COR-L47 (cell line): Measurements from ENCODE around the gene RAB27B.
"Not testable (repeated sequence)": the region's sequence is repeated elsewhere in the genome, so short reads cannot be mapped to it uniquely, and the experiment has no call there.

Source experiments
- DNase-seq: peaks from one replicate; lab custom pipeline; 2025; lab: John Stamatoyannopoulos, UW

Gene RAB27B

GRCh38 chr18:54815086-54815485 lies 13.2 kb upstream of the RAB27B start:
- no peak for DNase-seq

DNA sequence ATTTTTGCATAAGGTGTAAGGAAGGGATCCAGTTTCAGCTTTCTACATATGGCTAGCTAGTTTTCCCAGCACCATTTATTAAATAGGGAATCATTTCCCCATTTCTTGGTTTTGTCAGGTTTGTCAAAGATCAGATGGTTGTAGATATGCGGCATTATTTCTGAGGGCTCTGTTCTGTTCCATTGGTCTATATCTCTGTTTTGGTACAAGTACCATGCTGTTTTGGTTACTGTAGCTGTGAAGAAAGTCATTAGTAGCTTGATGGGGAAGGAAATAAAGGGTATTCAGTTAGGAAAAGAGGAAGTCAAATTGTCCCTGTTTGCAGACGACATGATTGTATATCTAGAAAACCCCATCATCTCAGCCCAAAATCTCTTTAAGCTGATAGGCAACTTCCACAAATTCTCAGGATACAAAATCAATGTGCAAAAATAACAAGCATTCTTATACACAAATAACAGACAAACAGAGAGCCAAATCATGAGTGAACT lies 7.4 kb upstream of the RAB27B start:
- not testable (repeated sequence) for DNase-seq

DNA sequence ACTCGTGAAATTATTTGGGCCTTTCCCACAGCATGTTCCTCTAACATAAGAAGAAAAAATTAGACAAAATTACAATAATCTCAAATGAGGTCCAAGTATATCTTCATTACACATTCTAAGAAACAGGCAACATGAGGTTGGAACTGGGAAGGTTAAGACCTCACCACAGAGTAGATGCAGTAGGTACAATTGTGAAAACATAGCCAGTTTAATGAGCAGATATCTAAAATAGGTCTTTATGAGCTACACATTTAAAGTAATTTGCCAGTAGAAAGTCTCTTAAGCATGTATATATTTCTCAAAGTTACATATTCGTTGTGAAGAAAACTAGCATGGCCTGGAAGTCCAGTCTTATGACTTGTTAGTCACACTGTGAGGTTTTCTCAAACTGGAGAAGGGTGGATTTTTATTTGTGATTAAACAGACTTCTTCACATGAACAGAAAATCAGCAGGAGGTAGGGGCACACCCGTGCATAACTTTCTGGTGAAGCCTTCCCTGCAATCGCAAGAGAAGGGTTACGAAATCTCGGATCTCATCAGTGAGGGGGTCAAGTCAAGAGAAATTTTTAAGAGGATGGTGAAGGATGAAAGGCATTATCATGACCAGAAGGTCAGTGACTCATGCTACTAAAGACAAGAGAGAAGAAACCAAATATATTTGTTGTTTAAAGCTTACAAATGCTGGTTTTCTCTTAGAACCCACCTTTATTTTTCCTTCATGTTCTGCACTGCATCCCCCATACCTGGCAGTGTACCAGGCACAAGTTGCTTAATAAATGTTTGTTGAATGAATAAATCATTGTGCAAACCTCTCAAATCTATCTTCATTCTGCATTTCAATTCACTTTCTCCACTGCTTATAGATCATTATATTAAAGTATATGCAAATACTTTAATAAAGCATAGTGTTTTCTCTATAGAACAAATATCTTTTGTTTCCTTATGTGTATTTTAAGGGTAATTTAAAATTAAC lies 5.1 kb upstream of the RAB27B start:
- DNase-seq, result no peak

DNA sequence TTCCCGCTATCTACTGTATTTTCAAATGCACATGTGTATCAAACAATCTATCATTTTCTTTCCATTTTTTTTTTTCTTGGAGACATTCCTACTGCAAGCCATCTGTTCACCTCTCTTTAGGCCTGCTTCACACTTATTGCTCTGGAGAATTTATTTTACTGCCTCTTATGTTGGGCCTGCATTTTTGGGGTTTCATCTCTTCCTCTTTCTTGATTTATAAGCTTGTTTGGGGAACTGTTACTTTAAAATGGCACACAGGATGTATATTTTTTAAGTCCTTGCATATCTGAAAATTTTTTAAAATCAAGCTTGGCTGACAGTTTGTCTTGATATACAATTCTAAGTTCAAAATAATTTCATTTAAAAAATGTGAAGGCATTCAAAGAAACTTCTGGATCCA lies 3.5 kb upstream of the RAB27B start:
- DNase-seq, result no peak

DNA sequence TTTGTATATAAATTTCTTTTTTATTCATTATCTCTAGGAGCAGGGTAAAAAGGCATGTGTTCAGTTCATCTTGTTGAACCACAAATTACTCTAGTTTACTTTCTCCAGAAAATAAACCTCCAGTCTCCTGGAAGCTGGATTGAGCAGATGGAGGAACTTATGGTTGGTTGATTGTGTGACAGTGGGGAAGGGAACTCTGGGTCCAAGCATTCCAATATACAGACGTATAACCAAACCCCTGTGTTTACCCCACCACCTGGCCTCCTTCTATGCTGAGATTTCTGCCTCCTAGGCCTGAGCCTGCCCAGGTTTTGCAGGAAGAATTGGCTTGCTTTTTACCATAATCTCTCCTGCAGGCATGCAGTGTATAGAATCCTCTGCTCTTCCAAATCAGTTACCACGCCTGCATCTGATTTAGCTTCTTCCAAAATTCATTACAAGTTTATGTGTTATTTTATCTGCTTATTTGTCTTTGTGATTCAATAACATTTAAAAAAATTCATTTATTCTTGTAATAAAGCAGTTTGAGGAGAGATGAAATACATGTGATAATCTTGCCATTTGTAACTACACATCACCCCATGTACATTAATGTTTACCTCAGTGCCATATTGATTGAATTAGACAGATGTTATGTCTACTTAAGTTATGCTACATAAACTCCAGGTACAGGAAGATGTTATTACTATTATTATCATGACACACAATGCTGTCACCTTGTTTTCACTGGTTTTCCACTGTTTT lies 2.5 kb upstream of the RAB27B start:
- DNase-seq, result no peak

GRCh38 chr18:54828986-54829385 lies 709 bp downstream of the RAB27B start:
- no peak for DNase-seq

DNA sequence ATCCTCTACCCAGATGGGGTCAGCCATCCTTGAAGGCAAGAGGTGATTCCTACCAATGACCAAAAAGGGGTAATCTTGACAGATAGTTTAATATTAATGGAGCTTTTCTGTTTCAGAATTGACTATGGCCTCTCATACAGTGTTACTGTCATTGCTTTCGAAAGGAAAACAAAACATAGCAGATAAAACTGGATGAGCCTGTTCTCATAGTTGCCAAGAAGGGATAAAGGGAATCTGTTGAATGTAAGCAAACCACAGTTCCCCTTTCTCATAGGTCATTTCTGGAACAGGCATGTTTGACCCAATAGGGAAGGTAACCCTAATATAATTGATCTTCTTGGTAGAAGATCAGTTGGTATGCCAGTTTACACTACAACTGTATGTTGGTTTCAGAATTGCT lies 1.6 kb downstream of the RAB27B start:
- DNase-seq, result no peak

DNA sequence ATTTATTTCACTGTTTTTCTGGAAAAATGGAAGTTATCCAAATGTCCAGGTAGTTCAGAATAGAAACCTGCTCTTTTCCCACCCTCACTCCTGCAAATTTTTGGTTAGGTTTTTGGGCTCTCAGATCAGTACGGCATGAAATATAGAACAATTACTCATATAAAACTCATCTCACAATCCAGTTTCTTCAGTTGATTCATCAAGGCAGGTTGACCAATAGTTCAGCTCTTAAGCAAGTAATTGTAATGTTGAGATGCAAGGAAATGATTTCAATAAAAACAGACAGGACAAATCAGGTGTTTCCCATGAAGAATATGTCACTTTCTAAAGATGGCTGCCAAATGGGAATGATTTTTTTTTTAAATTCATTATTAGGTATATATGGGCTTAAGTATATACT lies 2.0 kb downstream of the RAB27B start:
- DNase-seq, result no peak

- no peak for DNase-seq
Observed at GRCh38 chr18:54830866-54831265, 2.6 kb downstream of the RAB27B start.

GRCh38 chr18:54835944-54836343 lies 7.7 kb downstream of the RAB27B start:
- DNase-seq, result no peak

DNA sequence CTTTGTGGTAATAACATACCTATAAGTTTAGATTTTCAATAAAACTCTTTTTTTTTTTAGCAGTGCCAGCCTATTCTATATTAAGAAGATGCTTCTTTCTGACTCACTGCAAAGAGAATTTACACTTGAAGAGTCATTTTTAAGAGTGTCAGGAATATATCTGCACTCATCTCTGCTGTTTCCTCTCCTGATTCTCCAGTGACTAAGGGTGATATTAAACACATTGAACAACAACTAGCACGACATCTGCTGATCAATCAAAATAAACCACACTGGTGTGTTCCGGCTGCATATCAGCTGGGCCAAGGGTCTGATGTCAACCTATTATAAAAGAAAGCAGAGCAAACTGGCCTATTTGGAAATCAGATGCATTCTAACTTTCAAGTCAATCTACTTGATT lies 15.0 kb downstream of the RAB27B start:
- DNase-seq, result no peak

DNA sequence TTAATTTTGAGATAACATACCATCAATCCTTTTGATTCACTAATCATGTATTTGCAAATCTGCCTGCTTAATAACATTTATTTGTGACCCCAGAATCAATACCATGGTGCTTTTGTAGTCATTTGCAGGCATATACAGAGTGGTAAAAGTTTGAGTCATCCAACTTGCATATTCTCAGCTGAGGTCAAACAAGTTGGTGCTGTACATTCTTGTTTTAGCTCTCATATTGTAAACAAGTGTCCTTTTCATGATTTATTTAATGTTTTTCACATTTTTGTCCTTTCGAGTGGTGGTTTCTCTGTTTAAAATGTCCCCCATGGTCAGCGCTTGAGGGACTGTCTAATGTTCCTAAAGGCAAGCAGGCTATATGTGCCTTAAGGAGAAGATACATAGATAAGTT lies 17.5 kb downstream of the RAB27B start:
- DNase-seq, result no peak

DNA sequence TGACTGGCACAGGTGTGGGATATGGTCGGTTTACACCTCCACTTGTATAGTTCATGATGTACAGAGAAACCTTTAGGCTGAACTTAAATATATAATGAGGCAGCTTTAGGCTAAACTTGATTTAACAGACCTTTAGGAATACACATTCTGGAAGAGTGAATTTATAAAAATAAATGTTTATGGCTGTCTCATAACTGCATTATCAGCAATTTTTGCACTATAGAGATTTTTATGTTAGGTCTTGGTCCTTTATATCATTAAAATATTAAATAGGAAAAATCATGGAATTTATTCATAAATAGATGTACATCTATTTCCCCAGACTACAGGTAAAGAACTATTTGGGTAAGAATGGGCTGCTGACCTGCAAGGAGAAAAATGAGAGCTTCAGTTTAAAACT lies 19.8 kb downstream of the RAB27B start:
- DNase-seq, result no peak

DNA sequence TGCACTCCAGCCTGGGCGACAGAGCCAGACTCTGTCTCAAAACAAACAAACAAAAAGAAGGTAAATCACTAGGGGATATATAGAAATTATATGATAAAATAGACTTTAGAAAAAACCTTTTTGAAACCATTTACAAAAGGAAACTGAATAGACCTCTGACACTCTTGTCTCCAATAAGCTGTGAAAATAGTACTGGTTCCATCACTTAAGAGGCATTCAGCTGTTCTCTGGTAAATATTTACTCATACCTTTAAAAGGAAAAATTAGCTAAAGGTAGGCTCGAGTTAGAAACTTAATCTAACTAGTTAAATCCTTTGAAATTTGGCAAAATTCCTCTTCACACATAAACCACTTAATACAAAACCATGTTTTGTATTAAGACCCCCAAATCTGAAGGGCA lies 21.4 kb downstream of the RAB27B start:
- no peak for DNase-seq

- DNase-seq, result no peak
Observed at GRCh38 chr18:54850598-54850997, 22.3 kb downstream of the RAB27B start.

DNA sequence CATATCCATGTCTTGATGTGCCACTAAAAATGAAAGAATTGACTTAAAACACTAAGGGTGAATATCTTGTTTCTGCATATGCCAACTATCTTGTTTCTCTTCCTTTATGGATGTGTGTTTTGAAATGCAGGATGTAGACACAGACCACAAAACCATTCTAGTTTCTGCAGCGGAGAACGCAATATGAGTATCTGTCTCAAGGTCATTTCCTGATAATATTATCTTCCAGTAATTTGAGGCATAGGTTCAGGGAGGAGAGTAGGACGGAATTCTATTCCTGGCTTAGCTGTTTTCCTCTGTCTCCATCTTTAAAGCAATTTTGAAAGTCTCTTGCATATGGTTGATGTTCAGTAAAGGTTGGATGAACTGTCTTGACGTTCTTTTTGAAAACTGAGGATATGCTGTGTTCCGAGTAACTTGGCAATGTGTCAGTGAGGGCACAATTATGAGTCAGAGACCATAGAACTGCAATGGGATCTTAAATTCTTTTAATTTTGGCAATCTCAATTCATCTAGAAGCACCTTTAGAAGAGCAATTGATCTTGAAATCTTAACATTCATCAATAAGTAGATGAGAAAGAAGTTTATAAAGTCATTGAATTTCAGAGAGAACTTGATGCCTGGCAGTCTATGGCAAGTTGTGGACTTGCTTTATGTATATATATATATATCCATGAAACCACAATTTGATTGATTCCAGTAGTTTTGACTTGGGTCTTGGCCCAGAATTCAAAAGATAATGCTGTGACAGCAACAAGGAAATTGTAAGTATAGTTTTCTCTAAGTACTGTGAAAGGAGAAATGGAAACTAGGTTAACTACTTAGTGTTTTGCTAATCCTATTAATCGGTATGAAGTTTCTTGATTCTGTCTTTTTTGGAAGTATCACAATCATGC lies 24.8 kb downstream of the RAB27B start:
- DNase-seq, result no peak

DNA sequence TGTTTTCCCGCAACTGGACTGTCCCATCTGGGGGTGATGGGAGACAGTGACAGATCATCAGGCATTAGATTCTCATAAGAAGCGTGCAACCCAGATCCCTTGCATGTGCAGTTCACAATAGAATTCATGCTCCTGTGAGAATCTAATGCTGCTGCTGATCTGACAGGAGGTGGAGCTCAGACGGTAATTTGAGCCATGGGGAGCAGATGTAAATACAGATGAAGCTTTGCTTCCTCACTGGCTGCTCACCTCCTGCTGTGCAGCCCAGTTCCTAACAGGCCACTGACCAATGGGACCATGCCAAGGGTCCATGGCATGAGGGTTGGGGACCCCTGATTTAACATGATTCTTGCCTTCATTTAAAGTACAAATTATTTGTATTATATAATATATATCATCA lies 26.8 kb downstream of the RAB27B start:
- DNase-seq, result not testable (repeated sequence)

DNA sequence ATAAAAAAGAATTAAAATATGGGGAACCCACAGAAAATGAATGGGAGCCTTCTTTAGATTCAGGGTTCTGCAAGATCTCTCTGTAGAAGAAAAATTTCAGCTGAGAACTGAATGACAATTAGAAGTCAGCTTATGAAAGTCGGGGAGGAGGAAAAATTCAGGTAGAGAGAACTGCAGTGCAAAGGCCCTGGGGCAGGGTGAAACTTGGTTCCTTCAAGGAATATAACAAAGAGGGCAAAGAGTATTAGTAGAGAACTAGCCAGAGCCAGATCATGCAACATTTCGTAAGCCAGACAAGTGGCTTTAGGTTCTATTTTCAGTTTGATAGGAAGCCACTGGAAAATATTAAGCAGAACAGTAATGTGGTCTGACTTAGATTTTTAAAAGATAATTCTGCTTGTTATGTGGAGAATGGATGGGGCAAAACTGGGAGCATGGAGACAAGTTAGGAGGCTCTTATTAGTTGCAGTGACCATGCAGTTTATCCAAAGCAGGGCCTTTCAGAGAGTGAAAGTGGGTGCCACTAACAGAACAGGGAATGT lies 27.9 kb downstream of the RAB27B start:
- DNase-seq, result no peak

DNA sequence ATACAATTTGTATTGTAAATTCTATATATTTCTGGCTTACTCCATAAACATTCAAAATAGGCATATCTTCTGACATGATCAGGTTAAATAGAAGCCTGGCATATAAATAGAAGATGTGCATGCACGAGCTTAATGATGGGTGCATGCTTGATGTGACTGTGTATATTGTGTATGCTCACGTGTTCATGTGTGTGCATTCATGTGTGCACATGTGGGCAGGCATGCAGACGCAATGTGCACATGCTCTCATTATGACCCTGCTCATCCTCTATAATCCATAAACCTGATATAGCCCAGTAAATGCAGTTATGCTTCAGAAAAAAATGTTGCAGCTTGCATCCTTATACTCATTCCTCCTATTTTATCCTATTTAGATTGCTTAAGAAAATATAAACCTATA lies 29.2 kb downstream of the RAB27B start:
- DNase-seq, result no peak

DNA sequence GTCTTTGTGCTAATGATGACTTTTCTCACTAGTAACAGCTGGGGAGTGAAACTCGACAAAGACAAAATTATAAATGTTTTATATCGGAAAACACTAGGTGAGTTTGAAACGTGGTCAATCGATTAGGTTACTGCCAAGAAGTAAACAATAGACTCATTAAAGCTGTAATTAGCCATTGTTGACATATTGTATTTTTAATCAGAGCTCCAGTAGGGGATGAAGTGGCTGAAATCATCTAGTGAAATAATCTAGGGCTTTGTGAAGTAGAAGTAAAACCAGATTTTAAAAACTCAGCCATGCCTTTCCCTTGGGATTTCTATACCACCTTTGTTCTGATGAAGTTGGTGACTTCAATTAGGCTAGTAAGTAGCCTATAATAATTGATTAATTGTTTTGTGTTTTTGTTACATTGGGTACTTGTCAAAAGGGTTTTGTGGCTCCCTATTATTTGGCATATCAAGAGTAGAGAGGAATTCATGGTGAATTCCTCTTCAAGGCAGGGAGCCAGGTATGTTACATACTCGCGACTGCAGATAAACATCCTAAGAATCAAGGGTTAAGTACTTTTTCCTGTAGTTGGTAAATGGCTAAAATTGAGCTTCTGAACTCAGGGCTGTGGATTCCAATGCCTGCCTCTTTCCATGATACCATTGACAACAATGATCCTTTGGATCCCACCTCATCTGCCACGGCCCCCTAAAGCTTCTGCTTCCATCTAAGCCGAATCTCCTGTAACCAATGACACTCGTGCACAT lies 31.6 kb downstream of the RAB27B start:
- peak; percentile 84 for DNase-seq

- no peak for DNase-seq
Observed at GRCh38 chr18:54860941-54861340, 32.7 kb downstream of the RAB27B start.
